Astrocyte (in vitro differentiated cells and primary cell): ENCODE measurements around the gene EML1. TPM values are rescaled to one million over a fixed set of nuclear protein-coding genes. Genes with fewer than 3 reads are reported as not detected.

Experiments
- DNase-seq: peaks from one replicate; pipeline ENCODE4 v3.0.0-alpha.2; 2010; ENCODE audit warnings: low read depth
- FAIRE-seq: peaks from 2 replicates; lab custom pipeline; 2011; peaks lifted over from hg19 to GRCh38; lab: Jason Lieb, UNC
- H2AFZ ChIP-seq: 2 replicates; pipeline ENCODE4 v1.6.0; 2012; ENCODE audit warnings: low read depth, low read length, inconsistent platforms
- H3K27ac ChIP-seq: 2 replicates; pipeline ENCODE4 v1.5.1; 2011; ENCODE audit warnings: low read depth, low read length, inconsistent platforms
- H3K27me3 ChIP-seq: 2 replicates; pipeline ENCODE4 v1.6.0; 2011; ENCODE audit warnings: low read length, inconsistent platforms; ENCODE audit not compliant: insufficient read depth
- H3K36me3 ChIP-seq: 2 replicates; pipeline ENCODE4 v1.5.1; 2011; ENCODE audit warnings: low read length, inconsistent platforms; ENCODE audit not compliant: insufficient read depth
- H3K4me1 ChIP-seq: 2 replicates; pipeline ENCODE4 v1.5.1; 2011; ENCODE audit warnings: low read length, inconsistent platforms; ENCODE audit not compliant: insufficient read depth
- H3K4me2 ChIP-seq: 2 replicates; pipeline ENCODE4 v1.6.0; 2012; ENCODE audit warnings: low read length, inconsistent platforms
- H3K4me3 ChIP-seq: 2 replicates; pipeline ENCODE4 v1.5.1; 2011; ENCODE audit warnings: low read depth, mild to moderate bottlenecking, low read length, inconsistent platforms; ENCODE audit not compliant: insufficient read depth
- H3K79me2 ChIP-seq: 2 replicates; pipeline ENCODE4 v1.6.0; 2012; ENCODE audit warnings: mild to moderate bottlenecking, low read length, inconsistent platforms; ENCODE audit not compliant: insufficient read depth
- H3K9ac ChIP-seq: 2 replicates; pipeline ENCODE4 v1.6.0; 2012; ENCODE audit warnings: mild to moderate bottlenecking, low read length, inconsistent platforms
- H3K9me3 ChIP-seq: 2 replicates; pipeline ENCODE4 v1.5.1; 2012; ENCODE audit warnings: low read depth, mild to moderate bottlenecking, low read length, inconsistent platforms; ENCODE audit not compliant: insufficient read depth
- H4K20me1 ChIP-seq: 2 replicates; pipeline ENCODE4 v1.6.0; 2012; ENCODE audit warnings: low read length, inconsistent platforms; ENCODE audit not compliant: insufficient read depth
- H3K27ac Mint-ChIP-seq: one replicate; pipeline ENCODE4 v1.8.0; 2021; ENCODE audit warnings: mild to moderate bottlenecking, mixed read lengths; ENCODE audit not compliant: unreplicated experiment
- H3K27me3 Mint-ChIP-seq: one replicate; pipeline ENCODE4 v1.8.0; 2021; ENCODE audit warnings: low read depth, mixed read lengths; ENCODE audit not compliant: unreplicated experiment
- H3K36me3 Mint-ChIP-seq: one replicate; pipeline ENCODE4 v1.8.0; 2021; ENCODE audit warnings: low read depth, mixed read lengths; ENCODE audit not compliant: unreplicated experiment
- H3K4me1 Mint-ChIP-seq: one replicate; pipeline ENCODE4 v1.8.0; 2021; ENCODE audit warnings: low read depth, mixed read lengths; ENCODE audit not compliant: unreplicated experiment
- H3K4me3 Mint-ChIP-seq: one replicate; pipeline ENCODE4 v1.8.0; 2021; ENCODE audit warnings: mild to moderate bottlenecking, moderate library complexity, mixed read lengths; ENCODE audit not compliant: unreplicated experiment
- H3K9me3 Mint-ChIP-seq: one replicate; pipeline ENCODE4 v1.8.0; 2021; ENCODE audit warnings: mild to moderate bottlenecking, mixed read lengths; ENCODE audit not compliant: unreplicated experiment
- EZH2 ChIP-seq: IDR thresholded peaks from 2 replicates; pipeline ENCODE4 v1.6.1; 2012; ENCODE audit warnings: mild to moderate bottlenecking, low read length, inconsistent platforms; ENCODE audit not compliant: insufficient read depth
- total RNA-seq: library from RNA; stranded (reverse); gene quantifications from 2 replicates; pipeline ENCODE4 v1.2.1, GENCODE V29; 2021
- TF ChIP-seq, protein P1 (sequence below): IDR thresholded peaks from 2 replicates; pipeline ENCODE4 v1.5.1; 2011; ENCODE audit warnings: low read depth, mild to moderate bottlenecking, inconsistent platforms, low read length, moderate library complexity; ENCODE audit not compliant: insufficient read depth

Gene EML1
- total RNA-seq, 1 donor from 2014 or later: 17.1 TPM

DNA sequence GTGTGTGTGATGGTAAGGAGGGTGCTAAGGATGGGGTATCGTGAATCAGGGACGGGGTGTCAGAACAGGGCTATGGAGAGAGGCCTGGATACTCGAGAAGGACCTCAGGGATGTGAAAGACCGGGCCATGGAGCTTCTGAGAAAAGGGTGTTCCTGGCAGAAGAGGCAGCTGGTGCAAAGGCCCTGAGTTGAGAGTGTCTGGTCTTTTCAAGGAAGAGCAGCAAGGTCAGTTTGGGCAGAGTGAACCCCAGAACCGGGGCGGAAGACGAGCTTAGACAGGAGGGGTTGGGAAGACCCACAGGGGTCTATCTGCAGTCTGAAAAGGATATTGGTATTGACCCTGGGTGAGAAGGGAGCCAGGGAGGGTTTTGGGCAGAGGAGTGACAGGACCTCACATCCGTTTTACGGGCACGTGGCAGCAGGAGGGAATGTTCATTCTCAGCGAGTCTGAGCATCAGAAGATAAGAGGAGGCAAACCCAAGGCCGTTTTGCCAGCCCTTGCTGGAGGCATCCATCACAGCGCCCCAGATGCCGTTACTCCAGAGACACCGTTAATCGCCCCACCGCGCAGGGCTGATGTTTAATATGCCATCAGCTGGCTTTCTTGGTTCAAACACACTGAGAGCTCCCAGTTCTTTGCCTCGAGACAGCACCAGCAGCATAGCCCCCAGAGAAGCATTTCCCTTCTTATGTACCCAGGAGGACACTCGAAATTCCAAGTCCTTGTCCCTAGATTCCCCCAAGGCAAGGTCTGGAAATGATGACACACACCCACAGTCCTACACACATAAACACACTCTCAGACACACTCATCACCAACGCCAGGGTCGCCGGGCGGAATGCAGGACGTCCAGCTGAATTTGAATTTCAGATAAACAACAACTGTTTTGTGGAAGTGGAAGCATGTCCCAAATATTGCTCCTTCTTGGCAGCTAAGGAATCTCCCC is 41.4 kb upstream of the EML1 start:
- H3K9ac ChIP-seq: peak overlapping the region; percentile 82
- peak overlapping the region; percentile 90 for H3K27ac ChIP-seq
- H3K27ac Mint-ChIP-seq: peak overlapping the region; percentile 75
- H3K4me1 ChIP-seq: peaks cover 63% of the 10 kb centered on the region
- no peaks in the 10 kb centered on the region for H4K20me1 ChIP-seq
- no peaks in the 10 kb centered on the region for H3K9me3 ChIP-seq
- peaks cover 27% of the 10 kb centered on the region for H3K4me1 Mint-ChIP-seq
- peak overlapping the region; percentile 24 for H2AFZ ChIP-seq
- no peaks in the 10 kb centered on the region for H3K9me3 Mint-ChIP-seq
- H3K79me2 ChIP-seq: no peaks in the 10 kb centered on the region
- peak overlapping the region; percentile 34 for H3K4me3 Mint-ChIP-seq
- peak; percentile 37 for FAIRE-seq
- no peaks in the 10 kb centered on the region for H3K36me3 ChIP-seq
- no peak overlapping the region for H3K4me3 ChIP-seq
- DNase-seq: peak; percentile 61
- H3K27me3 Mint-ChIP-seq: peaks cover 18% of the 10 kb centered on the region
- H3K36me3 Mint-ChIP-seq: no peaks in the 10 kb centered on the region
- no peaks in the 10 kb centered on the region for H3K27me3 ChIP-seq
- TF ChIP-seq, protein P1, sequence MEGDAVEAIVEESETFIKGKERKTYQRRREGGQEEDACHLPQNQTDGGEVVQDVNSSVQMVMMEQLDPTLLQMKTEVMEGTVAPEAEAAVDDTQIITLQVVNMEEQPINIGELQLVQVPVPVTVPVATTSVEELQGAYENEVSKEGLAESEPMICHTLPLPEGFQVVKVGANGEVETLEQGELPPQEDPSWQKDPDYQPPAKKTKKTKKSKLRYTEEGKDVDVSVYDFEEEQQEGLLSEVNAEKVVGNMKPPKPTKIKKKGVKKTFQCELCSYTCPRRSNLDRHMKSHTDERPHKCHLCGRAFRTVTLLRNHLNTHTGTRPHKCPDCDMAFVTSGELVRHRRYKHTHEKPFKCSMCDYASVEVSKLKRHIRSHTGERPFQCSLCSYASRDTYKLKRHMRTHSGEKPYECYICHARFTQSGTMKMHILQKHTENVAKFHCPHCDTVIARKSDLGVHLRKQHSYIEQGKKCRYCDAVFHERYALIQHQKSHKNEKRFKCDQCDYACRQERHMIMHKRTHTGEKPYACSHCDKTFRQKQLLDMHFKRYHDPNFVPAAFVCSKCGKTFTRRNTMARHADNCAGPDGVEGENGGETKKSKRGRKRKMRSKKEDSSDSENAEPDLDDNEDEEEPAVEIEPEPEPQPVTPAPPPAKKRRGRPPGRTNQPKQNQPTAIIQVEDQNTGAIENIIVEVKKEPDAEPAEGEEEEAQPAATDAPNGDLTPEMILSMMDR: no peak
- TF ChIP-seq EZH2: no peak
- H3K4me2 ChIP-seq: peak overlapping the region; percentile 82

DNA sequence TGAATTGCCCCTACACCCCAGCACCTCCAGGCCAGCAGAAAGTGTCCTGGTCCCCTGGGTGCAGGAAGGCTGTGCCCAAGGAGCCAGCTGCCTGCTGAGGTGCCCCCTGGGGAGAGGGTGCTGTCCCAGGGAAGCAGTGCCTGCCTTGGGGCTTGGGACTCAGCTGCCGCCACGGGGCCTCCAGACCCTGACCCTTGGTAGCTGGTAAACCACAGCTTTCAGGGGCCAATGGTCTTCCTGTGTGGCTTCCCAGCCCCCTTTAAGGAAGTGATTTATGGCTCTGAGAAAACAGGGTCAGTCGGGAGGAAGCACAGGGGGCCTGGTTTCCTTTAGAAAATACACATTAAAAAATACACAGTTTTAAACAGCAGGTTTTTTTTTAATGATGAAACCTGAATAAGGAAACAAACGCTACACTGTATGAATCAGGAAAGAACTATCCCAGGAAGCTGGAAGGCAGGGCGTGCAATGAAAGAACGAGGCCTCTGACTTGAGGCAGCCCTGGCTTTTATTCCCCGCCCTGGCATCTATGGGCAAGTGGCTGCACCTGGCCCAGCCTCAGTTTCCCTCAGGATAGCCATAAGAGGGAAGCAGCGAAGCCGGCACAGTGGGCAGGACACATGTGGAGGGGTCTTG is 40.6 kb upstream of the EML1 start:
- peak overlapping the region; percentile 90 for H3K27ac ChIP-seq
- no peak for FAIRE-seq

More for the DNA sequence above, 40.6 kb upstream of the EML1 start:
- H3K9me3 ChIP-seq: no peaks in the 10 kb centered on the region
- no peak overlapping the region for H3K4me3 Mint-ChIP-seq
- H3K79me2 ChIP-seq: no peaks in the 10 kb centered on the region
- H3K36me3 ChIP-seq: no peaks in the 10 kb centered on the region
- no peaks in the 10 kb centered on the region for H4K20me1 ChIP-seq
- peak overlapping the region; percentile 13 for H3K4me3 ChIP-seq
- H3K4me1 Mint-ChIP-seq: peaks cover 33% of the 10 kb centered on the region
- H2AFZ ChIP-seq: peak overlapping the region; percentile 24
- H3K27me3 ChIP-seq: no peaks in the 10 kb centered on the region
- H3K36me3 Mint-ChIP-seq: no peaks in the 10 kb centered on the region
- H3K27ac Mint-ChIP-seq: peak overlapping the region; percentile 89
- H3K4me2 ChIP-seq: peak overlapping the region; percentile 82
- peak; percentile 69 for DNase-seq
- H3K27me3 Mint-ChIP-seq: peaks cover 18% of the 10 kb centered on the region
- H3K9me3 Mint-ChIP-seq: no peaks in the 10 kb centered on the region
- H3K9ac ChIP-seq: peak overlapping the region; percentile 82
- peaks cover 69% of the 10 kb centered on the region for H3K4me1 ChIP-seq
- no peak for TF ChIP-seq EZH2
- TF ChIP-seq, protein P1: no peak
